Measurements from ENCODE around the gene CHSY1.

GRCh38 chr15:101170568-101171350 is 81.1 kb downstream of the CHSY1 start:
- no peak for TF ChIP-seq CTCF (IDR thresholded peaks at IDR 0.05)
- no peak for TF ChIP-seq POLR2A (IDR thresholded peaks at IDR 0.05)
